Tibial nerve (tissue), 3 donors: Measurements from ENCODE around the gene LETM1.

ENCODE experiments used
- CTCF ChIP-seq, 5 experiments: fragments of 200-600 bp in 3 of 5; fragments of 450-650 bp in 2 of 5; sonication (generic) in 3 of 5; IDR thresholded peaks; one replicate each; pipeline ENCODE4 v1.5.1; 2016 to 2019; ENCODE audit warnings: antibody characterized with exemption in 5 of 5, mild to moderate bottlenecking in 3 of 5, moderate library complexity in 2 of 5
- POLR2A ChIP-seq, 2 donors: fragments of 450-650 bp; IDR thresholded peaks; one replicate each; pipeline ENCODE4 v1.6.1; 2017; ENCODE audit warnings: antibody characterized with exemption in 2 of 2, mild to moderate bottlenecking in 2 of 2, moderate library complexity in 2 of 2

DNA sequence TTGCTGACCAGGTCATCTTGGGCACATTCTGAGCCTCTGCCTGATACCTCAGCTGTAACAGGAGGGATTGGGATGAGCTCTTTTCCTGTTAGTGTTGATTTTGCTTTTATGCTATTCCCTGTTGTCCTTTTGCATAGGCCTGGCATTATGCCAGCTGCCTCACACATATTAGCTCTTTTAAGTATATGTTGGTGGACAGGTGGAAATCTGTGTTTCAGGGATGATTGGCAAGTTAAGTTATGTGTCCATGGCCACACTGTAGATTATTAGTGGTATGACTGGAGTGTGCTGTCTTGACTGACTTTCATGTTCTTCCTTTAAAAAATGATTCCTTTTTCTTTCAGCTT is 44.1 kb upstream of the LETM1 start:
- no peak for TF ChIP-seq CTCF (IDR thresholded peaks at IDR 0.05)
- TF ChIP-seq POLR2A (IDR thresholded peaks at IDR 0.05): no peak
